PC-3 (cell line): ENCODE data around the gene PRR36. TPM values are rescaled to one million over a fixed set of nuclear protein-coding genes. Genes with fewer than 3 reads are reported as not detected.
"Not testable (repeated sequence)": the region's sequence is repeated elsewhere in the genome, so short reads cannot be mapped to it uniquely, and the experiment has no call there.

Experiments used
- ATAC-seq: fragments of 200-7000 bp; cut with Tn5 transposase; 2 replicates; pipeline ENCODE4 v1.9.1; 2020; ENCODE audit warnings: mild to moderate bottlenecking, moderate library complexity
- BruUV-seq: library from RNA; stranded (reverse); fragments of 400-500 nt; replicated peaks from 2 replicates; lab custom pipeline; 2021; lab: Mats Ljungman, UMichigan
- CTCF ChIA-PET: fragments of 300-600 bp; sonication (Branson Sonifier 250); formaldehyde crosslinking; loops from one replicate; lab custom pipeline; 2022; ENCODE audit warnings: antibody characterized with exemption; lab: Charles Lee
- POLR2A ChIA-PET: fragments of 300-600 bp; sonication (Branson Sonifier 250); formaldehyde crosslinking; loops from one replicate; lab custom pipeline; 2022; ENCODE audit warnings: antibody characterized with exemption; ENCODE audit not compliant: unreplicated experiment; lab: Charles Lee
- DNase-seq: peaks from one replicate; pipeline ENCODE4 v3.0.0-alpha.2; 2015
- H2AFZ ChIP-seq: fragments of 300-600 bp; sonication (generic); 2 replicates; pipeline ENCODE4 v1.6.0; 2016; ENCODE audit warnings: antibody characterized with exemption, low read length
- H3F3A ChIP-seq: fragments of 300-600 bp; sonication (generic); one replicate; pipeline ENCODE4 v1.6.0; 2017; ENCODE audit warnings: antibody characterized with exemption, low read length, control low read depth, mild to moderate bottlenecking; ENCODE audit not compliant: unreplicated experiment
- H3K27ac ChIP-seq: fragments of 300-600 bp; sonication (generic); 2 replicates; pipeline ENCODE4 v1.5.1; 2016; ENCODE audit warnings: mild to moderate bottlenecking, low read length
- H3K27me3 ChIP-seq: fragments of 300-600 bp; sonication (generic); 2 replicates; pipeline ENCODE4 v1.6.1; 2016; ENCODE audit warnings: low read length, mixed read lengths
- H3K36me3 ChIP-seq: fragments of 300-600 bp; sonication (generic); 2 replicates; pipeline ENCODE4 v1.6.1; 2016; ENCODE audit warnings: low read depth, mixed run types, low read length, mixed read lengths
- H3K4me1 ChIP-seq: fragments of 300-600 bp; sonication (generic); 2 replicates; pipeline ENCODE4 v1.5.1; 2016; ENCODE audit warnings: low read length; ENCODE audit not compliant: insufficient read depth
- H3K4me2 ChIP-seq: fragments of 300-600 bp; sonication (generic); 2 replicates; pipeline ENCODE4 v1.6.0; 2016; ENCODE audit warnings: low read length
- H3K4me3 ChIP-seq: fragments of 300-600 bp; sonication (generic); 2 replicates; pipeline ENCODE4 v1.5.1; 2016; ENCODE audit warnings: mild to moderate bottlenecking, low read length, mixed read lengths
- H3K79me2 ChIP-seq: fragments of 300-600 bp; sonication (generic); 2 replicates; pipeline ENCODE4 v1.6.1; 2017; ENCODE audit warnings: low read length, mixed read lengths
- H3K9ac ChIP-seq: fragments of 300-600 bp; sonication (generic); 2 replicates; pipeline ENCODE4 v1.6.0; 2016; ENCODE audit warnings: mild to moderate bottlenecking, low read length
- H3K9me2 ChIP-seq: fragments of 300-600 bp; sonication (generic); replicated peaks from 2 replicates; pipeline ENCODE4 v1.6.1; 2016; ENCODE audit warnings: mixed run types, low read length, mixed read lengths
- H3K9me3 ChIP-seq: fragments of 300-600 bp; sonication (generic); 2 replicates; pipeline ENCODE4 v1.6.1; 2016; ENCODE audit warnings: low read length, mixed read lengths
- H4K20me1 ChIP-seq: fragments of 300-600 bp; sonication (generic); 2 replicates; pipeline ENCODE4 v1.6.1; 2016; ENCODE audit warnings: low read length, mixed read lengths
- EZH2 ChIP-seq: fragments of 300-600 bp; sonication (generic); IDR thresholded peaks from one replicate; pipeline ENCODE4 v1.6.1; 2017; ENCODE audit warnings: antibody characterized with exemption, mild to moderate bottlenecking, low read length; ENCODE audit not compliant: unreplicated experiment
- EZH2phosphoT487 ChIP-seq: fragments of 300-600 bp; sonication (generic); IDR thresholded peaks from 2 replicates; pipeline ENCODE4 v1.6.1; 2018; ENCODE audit warnings: mild to moderate bottlenecking, antibody characterized with exemption, low read length, borderline replicate concordance
- intact Hi-C: fragments of 100-400 bp; cut with micrococcal nuclease; formaldehyde crosslinking; loops from 2 replicates; pipeline ENCODE4 v1.9.0; 2023
- total RNA-seq: library from RNA; depleted of rRNA; stranded (reverse); fragments of >200 nt; gene quantifications from 2 replicates; pipeline ENCODE4 v1.2.3, GENCODE V29; 2014
- TF ChIP-seq, protein P1 (sequence below): fragments of 300-600 bp; sonication (generic); conservative IDR thresholded peaks from 2 replicates; pipeline ENCODE4 v1.5.1; 2017; ENCODE audit warnings: antibody characterized with exemption, low read depth, mild to moderate bottlenecking, low read length

Gene PRR36
- total RNA-seq, 1 experiment from 2014 or later: 2.5 TPM

GRCh38 chr19:7895565-7895964 is 21.4 kb upstream of the PRR36 start:
- intact Hi-C loops: no loop called here
- no TSS peak for BruUV-seq
- Histone ChIP-seq H3K27ac (no peak overlapping the region), H3K9me3 (no peaks in the 10 kb centered on the region), H3K27me3 (no peaks in the 10 kb centered on the region), H3K79me2 (peaks cover 28% of the 10 kb centered on the region), H3K4me3 (no peak overlapping the region), H3F3A (no peaks in the 10 kb centered on the region), H3K4me1 (peaks cover 19% of the 10 kb centered on the region), H2AFZ (no peak overlapping the region), H3K9me2 (no peaks in the 10 kb centered on the region), H4K20me1 (no peaks in the 10 kb centered on the region), H3K9ac (no peak overlapping the region), H3K36me3 (peaks cover 19% of the 10 kb centered on the region), H3K4me2 (no peak overlapping the region)
- POLR2A ChIA-PET: no interaction called here
- ATAC-seq (no peak), DNase-seq (no peak)
- no peak for TF ChIP-seq EZH2phosphoT487
- TF ChIP-seq, protein P1, sequence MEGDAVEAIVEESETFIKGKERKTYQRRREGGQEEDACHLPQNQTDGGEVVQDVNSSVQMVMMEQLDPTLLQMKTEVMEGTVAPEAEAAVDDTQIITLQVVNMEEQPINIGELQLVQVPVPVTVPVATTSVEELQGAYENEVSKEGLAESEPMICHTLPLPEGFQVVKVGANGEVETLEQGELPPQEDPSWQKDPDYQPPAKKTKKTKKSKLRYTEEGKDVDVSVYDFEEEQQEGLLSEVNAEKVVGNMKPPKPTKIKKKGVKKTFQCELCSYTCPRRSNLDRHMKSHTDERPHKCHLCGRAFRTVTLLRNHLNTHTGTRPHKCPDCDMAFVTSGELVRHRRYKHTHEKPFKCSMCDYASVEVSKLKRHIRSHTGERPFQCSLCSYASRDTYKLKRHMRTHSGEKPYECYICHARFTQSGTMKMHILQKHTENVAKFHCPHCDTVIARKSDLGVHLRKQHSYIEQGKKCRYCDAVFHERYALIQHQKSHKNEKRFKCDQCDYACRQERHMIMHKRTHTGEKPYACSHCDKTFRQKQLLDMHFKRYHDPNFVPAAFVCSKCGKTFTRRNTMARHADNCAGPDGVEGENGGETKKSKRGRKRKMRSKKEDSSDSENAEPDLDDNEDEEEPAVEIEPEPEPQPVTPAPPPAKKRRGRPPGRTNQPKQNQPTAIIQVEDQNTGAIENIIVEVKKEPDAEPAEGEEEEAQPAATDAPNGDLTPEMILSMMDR: no peak
- no peak for TF ChIP-seq EZH2
- CTCF ChIA-PET: no interaction called here

DNA sequence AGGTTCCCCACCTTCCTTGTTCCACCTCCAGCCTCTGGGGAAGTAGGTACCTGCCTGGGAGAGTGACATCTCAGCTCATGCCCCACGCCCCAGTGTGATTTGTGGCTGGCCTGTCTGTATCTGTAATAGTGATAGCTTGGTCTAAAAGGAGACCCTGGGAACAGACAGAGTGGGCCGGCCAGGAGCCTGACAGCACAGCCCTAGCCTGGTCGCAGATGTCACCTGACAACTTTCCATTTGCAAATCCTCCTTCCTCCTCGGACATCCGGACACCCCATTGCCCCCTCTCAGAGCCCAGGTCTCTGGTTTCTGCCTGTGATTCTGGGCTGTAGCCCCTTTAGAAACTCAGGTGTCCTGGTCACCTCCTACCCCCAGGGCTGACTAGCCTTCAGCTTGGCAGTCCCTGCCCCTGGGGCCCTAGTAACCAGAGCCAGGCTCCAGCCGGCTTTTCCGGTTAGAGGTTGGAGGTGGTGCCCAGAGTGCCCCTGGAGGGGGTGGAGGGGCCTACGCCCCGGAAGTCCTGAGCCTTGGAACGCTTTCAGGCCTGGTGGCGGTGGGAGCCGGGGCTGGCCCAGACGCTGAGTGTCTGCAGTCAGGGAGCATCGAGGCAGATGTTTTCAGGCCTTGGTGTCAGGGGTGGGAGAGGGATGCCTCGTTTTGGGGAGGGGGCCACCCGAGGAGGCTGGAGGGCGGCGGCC is 20.6 kb upstream of the PRR36 start:
- Histone ChIP-seq H4K20me1 (no peaks in the 10 kb centered on the region), H3F3A (no peaks in the 10 kb centered on the region), H3K9me2 (no peaks in the 10 kb centered on the region), H3K36me3 (peaks cover 19% of the 10 kb centered on the region), H3K4me2 (peak overlapping the region; percentile 25), H3K27ac (no peak overlapping the region), H3K9ac (no peak overlapping the region), H3K4me3 (no peak overlapping the region), H3K79me2 (peaks cover 36% of the 10 kb centered on the region), H2AFZ (no peak overlapping the region), H3K4me1 (peaks cover 22% of the 10 kb centered on the region), H3K27me3 (no peaks in the 10 kb centered on the region), H3K9me3 (no peaks in the 10 kb centered on the region)
- ChIA-PET POLR2A (interaction anchor here (0.5 kb wide), 1 partner anchor 25 kb away, joined by 3 read pairs; the partner anchor contains the start of gene SNAPC2), CTCF (no interaction called here)
- peak; percentile 58 for ATAC-seq
- peak; percentile 68 for DNase-seq
- no TSS peak for BruUV-seq
- intact Hi-C loops: no loop called here
- no peak for TF ChIP-seq EZH2phosphoT487
- no peak for TF ChIP-seq EZH2
- TF ChIP-seq, protein P1: no peak

DNA sequence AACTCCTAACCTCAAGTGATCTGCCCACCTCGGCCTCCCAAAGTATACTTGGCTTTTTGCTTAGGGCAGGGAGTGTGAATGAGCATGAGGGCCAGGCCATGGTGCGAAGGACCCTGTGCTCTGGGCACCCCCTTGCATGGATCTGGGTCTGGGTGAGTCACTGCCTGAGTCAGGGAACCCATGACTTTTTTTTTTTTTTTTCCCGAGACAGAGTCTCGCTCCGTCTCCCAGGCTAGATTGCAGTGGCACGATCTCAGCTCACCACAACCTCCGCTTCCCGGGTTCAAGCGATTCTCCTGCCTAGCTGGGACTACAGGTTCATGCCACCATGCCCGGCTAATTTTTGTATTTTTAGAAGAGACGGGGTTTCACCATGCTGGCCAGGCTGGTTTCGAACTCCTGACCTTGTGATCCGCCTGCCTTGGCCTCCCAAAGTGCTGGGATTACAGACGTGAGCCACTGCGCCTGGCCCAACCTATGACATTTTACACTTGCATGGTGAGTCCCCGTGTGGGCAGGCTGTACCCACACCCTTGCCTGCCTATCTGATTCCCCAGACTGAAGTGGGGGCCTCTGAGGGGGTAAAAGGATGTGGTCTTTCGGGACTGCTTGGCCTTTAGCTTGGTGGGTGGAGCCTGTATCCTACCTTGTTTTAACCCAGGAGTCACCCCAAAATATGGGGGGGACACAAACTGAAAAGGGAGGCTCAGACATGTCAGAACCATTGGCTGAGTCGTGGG is 19.3 kb upstream of the PRR36 start:
- H4K20me1 ChIP-seq, H3K4me2 ChIP-seq, H3K9me2 ChIP-seq, H3K9ac ChIP-seq, POLR2A ChIA-PET, intact Hi-C loops, H2AFZ ChIP-seq, H3K4me3 ChIP-seq, CTCF ChIA-PET, H3F3A ChIP-seq, H3K27me3 ChIP-seq, H3K9me3 ChIP-seq, BruUV-seq: not testable (repeated sequence)
- H3K27ac ChIP-seq: peak overlapping the region; percentile 16; the same call in 1 of the 2 replicates
- peaks cover 12% of the 10 kb centered on the region; the same call in 1 of the 2 replicates for H3K36me3 ChIP-seq
- ATAC-seq (peak; percentile 6; the same call in 1 of the 2 replicates), DNase-seq (peak; percentile 30)
- H3K79me2 ChIP-seq: peaks cover 48% of the 10 kb centered on the region
- peaks cover 30% of the 10 kb centered on the region for H3K4me1 ChIP-seq
